Amniotic stem cell (primary cell): Measurements from ENCODE around the gene EEF1AKMT2.
"Not testable (repeated sequence)": the region's sequence is repeated elsewhere in the genome, so short reads cannot be mapped to it uniquely, and the experiment has no call there.

Source experiments
- DNase-seq: peaks from one replicate; lab custom pipeline; 2025; lab: John Stamatoyannopoulos, UW

EEF1AKMT2 gene

DNA sequence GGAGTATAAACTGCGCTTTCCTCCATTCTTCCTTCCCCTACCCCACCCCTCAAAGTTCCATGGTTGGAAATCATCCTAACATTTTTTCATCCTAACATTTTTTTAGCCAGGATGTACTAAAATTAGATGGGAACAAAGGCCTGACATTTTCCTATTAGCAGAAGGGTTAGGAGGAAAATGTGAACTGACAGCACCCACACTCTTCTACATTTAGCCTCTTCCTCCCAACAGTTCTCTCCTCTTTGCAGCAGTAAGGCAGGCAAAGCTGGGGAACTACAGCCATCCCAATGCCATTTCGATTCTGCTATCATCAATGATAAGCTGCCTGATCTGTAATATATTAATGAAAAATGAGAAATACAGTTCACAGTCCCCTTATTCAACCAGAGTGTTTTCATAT lies 36.1 kb downstream of the EEF1AKMT2 start:
- DNase-seq = no peak

DNA sequence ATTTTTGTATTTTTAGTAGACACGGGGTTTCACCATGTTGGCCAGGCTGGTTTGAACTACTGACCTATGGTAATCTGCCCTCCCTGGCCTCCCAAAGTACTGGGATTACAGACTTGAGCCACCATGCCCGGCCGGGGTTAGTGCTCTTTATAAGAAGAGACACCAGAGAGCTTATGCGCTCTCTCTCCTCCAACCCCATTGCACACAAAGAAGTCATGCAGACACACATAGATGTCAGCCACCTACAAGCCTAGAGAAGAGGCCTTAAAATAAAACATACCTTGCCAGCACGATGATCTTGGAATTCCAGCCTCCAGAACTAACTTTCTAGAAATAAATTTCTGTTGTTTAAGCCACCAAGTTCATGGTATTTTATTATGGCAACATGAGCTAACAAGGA lies 37.5 kb downstream of the EEF1AKMT2 start:
- DNase-seq = no peak

DNA sequence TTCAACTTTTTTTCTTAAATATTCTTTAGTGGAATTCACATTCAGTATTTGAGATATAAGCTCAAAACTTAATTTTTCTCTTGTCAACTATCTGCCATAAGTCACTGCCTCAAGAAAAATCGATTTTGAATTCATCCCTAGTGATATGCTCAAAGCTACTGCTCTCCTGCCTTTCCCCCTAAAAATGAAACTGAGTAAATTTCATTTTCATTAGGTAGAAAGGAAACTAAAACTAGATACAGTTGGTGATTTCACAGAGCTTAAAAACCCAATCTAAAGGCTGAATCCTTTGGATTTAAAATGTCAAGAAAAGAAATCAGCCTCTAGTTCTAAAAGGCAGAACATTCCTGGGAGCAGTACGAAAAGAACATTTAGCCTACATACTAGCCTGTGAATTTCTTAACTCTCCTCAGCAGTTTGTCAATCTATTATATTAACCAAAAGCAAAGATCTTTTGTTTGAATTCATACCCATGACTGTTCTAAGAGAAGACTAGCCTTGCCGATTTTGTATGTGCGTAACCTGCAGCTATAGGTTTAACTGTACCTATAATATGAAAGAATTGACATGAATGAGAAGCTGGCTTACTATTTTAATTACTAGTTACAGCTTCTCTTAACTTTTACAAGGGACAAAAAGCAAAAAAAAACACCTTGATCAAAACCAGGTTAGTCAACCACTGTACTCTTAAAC lies 42.6 kb downstream of the EEF1AKMT2 start:
- no peak for DNase-seq

DNA sequence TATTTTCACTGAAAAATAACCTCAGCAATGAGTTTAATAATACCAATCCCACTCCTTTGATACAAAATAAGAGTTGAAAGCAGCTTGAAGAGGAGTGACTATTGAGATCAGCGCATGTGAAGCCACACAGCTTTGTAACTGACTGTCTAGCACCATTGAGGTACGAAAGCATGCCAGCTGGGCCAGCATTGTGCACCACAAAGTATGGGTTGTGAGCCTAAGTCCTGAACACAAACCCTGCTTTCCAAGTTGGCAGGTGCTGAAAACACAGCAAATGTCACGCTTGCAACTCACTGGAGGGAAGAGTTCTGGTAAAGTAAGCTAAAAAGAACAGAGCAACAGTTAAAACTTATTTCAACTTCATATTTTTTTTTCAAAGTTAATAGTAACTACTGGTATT lies 43.5 kb downstream of the EEF1AKMT2 start:
- DNase-seq = no peak

DNA sequence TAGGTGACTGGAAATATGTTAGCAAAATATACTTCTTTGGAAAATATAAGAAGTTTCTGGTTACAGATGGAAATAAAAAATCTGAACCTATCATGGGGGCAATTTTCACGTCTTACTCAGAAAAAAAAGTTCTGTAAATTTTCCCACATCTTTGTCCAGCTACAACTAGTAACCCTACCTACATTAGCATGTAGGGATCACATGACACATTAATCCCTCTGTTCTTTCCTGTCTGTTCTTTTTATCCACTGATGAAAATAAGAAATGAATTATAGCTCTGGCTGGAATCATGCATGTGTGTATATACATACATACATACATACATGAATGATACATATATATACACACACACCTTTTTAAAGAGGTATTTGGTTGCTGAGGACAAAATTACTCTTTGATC lies 43.9 kb downstream of the EEF1AKMT2 start:
- DNase-seq = no peak

DNA sequence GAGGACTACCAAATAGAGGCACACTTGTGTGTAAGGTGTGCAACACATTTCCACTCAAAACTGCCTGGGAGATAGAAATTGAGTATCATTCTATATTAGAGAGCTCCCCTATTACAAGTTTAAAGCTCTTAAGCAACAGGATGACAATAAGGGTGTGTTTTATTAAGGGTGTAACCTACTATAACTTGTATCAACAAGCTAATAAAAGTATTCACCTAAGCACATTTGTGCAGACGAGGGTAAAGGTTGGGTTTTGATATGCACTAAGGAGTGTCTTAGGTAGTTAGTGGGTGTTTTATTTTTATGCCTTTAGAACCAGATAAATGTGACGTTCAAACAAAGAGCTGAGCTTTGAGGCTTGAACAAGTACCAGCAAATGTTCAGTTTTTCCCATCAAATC lies 44.7 kb downstream of the EEF1AKMT2 start:
- no peak for DNase-seq

DNA sequence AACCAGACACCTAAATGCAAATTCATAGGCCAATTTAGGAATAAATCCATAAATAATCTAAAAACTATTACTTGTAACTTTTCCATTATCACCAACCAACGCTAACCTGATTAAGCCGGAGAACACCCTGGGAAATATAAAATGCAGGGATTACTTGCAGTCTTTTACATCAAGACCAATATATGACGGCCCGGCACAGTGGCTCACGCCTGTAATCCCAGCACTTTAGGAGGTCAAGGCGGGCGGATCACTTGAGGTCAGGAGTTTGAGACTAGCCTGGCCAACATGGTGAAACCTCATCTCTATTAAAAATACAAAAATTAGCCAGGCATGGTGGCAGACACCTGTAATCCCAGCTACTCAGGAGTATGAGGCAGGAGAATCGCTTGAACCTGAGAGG lies 45.2 kb downstream of the EEF1AKMT2 start:
- not testable (repeated sequence) for DNase-seq

DNA sequence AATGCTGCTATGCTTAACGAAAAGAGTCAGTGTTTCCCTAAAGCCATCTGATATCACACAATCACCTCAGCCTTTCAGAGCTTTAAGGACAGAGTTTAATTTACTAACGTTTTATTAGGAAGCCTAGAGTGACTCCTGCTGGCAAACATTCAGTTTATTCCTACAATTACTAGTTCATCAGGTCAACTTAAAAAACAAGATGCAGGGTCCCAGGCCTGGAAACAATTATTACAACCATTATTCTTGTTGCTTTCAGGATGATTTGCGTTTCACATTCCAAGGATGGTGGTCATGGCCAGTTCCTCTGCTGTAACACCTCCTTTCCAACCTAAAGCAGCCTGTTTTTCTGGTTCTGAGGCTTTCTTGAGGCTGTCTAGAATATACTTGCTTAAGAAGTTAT lies 46.0 kb downstream of the EEF1AKMT2 start:
- no peak for DNase-seq

DNA sequence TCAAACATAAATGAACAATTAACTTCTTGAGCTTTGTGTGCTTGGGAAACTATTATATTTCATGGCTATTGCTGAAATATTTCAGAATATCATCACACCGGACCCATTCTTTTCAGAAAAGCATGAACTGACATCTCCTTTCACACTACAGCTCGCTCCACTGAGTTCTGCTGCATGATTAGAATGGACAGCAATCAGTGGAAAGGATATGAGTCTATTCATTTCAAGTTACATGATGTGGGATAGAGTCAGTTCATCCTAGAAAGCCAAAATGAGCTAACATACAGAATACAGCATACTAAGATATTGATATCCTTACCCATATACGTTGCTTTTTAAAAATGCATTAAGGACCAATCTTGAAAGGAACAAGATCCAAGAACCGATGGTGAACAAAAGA lies 46.4 kb downstream of the EEF1AKMT2 start:
- no peak for DNase-seq

DNA sequence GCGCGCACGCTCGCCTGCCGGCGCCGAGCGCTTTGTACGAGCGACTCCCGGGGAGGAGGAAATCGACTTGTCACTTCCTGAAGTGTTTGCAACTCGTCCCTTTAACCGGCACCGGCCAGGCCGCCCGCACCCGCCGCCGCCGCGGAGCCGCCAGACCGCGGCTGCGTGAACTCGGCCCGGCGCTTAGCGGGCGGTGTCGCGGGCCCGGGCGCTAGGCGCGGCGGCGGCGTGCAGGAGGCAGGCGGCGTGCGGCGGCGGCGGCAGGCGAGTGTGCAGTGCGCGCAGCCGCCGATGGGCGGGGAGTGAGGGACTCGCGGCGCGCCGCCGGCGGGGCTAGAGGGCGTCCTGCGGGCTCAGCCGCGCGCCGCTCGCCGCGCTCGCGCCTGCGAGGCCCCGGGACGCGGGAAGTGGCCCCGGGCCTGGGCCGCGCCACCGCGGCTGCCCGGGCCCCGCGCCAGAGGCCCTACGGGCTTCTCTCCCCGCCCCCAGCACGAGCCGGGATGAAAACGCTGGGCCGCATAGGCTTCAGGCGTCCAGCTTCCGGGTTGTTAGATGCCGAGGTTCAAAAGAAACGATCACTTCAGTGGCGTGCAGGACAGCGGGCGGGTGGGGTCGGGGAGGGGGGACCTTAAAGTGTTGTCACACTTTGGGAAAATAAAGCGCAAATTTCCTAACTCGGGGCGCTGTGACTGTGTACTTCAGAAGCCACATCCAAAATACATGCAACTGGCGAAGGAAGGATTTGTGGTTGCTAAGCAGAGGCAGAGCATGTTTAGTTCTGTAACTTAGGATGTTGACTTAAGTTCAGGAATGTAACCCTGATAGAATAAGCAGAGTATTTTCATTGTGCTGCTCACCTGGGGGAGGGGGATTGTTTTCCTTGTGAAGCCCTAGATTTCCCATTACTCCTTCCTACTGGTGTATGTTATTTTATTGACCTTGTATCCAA lies 47.3 kb downstream of the EEF1AKMT2 start, which contains the start of gene FAM53B:
Gene FAM53B (minus strand): TSS at position 277 of the 949 bp plus-strand sequence. CDS start 37,665 bp downstream, outside the sequence.
- DNase-seq = peak; percentile 51

DNA sequence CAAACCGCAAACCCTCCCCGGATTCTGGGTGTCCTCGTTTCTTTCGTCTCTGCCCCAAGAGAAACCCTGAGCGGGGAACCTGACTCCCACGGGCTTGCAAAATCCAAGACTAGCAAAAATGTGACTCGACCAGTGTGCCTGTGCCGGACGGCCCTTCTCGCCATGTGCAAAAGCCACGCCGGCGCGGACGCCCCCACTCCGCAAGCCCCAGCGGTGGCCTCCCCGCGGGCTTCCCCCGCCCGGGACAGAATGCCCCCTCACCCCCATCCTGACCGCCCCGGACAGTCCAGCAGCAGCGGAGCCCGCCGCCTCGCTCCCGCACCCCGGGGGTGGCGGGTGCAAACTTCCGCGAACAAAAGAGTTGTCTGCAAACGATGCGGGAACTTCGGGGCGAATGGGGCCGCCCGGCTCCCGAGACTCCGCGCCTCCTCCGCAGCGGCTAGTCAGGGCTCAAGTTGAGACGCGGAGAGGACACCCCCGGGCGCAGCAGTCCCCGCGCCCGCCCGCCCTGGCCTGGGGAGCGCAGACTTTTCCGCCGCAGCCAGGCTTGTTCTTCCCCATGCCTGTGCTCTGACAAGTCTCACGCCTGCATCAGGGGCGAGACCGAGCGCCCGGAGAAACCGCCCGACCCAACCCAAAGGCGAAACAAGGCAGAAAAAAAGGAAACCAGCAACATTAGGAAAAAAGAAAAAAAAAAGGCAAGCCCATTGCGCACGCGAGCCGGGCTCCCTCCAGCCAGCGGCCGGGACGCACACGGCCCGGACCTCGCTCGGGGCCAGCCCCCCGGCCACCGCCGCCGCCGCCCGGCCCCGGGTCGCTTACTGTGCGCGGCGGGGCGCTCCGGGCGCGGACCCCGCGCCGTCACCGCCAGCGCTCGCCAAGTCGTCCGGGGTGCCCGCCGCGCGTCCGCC lies 48.2 kb downstream of the EEF1AKMT2 start:
- no peak for DNase-seq

DNA sequence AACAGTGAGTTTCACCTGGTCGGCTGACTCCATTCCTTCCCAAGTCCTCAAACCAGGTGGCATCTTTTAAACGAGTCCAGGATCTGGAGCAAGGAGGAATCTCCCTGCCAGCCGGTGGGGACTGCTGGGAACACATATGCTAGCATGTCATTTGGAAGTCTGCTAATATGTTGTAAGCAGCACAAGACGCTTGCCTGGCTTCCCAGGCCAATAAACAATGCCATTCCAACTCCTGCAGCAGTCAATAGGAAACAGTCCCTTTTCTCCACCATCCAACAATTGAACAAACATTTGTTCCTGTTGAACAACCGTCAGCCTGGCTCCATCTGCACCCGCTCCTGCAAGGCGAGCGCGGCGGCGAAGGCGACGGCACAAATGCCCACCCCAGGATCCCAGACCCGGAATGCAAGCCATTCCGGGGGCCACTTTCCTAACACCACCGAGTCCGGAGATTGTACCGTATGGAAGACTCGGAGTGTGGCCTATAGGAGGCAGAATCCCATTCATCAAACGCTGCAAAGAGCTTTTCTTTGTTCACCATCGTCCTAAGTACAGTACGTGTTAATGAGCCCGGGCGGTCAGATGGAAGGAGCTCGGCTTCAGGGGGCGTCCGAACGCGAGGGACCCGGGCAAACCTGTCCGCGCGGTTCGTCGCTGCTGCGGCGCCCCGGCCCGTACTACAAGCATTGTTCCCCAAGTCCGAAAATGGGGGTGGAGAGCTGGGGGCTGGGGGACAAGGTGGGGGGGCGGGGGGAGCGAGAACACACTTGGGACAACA lies 49.1 kb downstream of the EEF1AKMT2 start:
- no peak for DNase-seq

DNA sequence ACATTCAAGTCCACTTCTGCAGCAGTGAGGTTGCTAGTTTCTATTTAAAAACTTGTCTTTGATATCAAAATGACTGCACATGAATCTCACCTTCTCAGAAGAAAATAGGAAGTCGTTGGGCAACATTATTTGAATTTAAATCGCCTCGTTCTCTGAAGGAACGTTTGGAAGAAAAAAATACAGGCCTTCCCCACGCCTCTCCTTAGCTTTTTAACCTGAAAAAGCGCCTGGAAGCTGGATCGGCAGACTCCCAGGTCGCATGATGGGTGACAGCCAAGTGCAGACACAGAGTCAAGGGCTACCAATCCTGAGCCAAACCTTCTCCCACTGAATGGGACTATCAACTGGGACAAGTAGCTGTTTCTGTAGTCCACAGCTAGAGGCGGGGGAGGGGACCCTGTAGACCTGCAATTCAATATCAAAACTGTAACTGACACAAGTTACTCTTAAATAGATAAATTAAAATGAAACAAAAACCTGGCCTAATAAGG lies 49.7 kb downstream of the EEF1AKMT2 start:
- no peak for DNase-seq

DNA sequence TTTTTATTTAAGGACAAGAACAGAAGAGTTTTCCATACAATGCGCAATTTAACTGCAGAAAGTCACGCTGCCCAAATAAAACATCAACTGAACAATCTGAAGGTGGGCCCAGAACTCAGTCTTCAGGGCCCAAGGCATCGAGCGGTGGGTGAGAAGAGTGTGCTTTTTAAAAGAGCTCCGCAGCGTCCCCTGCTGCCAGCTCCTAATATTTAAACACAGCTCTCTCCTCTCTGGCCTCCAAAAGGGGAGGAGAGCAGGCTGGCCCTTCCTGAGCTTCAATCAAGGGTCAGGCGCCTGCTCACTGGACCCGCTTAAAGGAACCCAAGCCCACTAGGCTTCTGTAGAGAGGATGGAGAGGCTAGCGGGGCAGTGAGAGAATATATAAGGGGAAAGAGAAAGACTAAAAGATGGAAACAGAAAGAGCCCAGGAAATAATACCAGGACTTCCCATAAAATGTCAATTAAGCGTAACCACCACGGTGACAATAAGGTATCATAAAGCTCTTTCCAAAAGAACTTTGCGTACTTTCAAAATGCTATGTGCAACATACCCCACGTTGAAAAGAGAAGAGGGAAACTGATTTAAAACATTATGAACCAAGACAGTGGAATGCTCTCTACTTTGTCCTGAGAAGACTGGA lies 50.3 kb downstream of the EEF1AKMT2 start:
- peak; percentile 45 for DNase-seq

DNA sequence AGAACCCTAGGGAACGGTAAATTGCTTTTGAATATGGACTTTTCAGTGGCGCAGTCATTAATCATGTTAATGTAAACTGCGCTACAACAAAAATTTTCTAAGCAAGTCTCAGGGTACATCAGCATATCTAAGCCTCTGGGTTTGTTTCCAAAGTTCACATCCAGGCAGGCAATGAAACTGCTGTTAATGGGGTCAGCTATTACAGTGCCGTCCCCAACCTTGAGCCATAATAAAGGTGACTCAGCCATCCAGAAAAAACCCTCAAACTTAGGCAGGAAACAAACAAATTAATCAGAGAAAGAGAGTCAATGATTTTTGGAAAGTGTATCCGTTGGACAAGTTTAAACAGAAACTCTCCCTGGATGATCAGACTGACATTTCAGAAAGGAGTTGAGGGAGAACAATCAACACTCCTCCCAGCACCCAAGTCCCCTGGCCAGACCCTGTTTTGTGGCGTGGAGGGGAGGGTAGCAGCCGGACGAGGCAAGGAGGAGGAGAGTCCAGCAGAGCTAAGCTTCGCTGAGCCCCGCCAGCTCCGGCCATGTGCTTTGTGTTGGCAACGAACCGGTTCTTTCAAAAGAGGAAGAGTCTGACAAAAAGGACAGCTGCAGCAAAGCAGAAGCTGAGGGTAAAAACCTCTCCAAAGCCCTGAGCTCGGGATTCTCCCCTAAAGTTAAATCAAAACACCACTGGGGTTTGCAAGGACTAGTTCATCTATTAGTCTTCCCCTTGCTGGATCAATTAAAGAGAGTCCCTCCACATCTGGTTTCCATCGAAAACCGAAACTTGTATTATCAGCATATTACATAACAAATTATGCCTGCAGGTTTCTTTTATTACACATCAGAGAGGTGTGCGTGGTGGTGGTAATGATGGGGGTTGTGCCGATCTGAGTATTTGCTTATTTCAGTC lies 51.1 kb downstream of the EEF1AKMT2 start:
- DNase-seq = no peak

DNA sequence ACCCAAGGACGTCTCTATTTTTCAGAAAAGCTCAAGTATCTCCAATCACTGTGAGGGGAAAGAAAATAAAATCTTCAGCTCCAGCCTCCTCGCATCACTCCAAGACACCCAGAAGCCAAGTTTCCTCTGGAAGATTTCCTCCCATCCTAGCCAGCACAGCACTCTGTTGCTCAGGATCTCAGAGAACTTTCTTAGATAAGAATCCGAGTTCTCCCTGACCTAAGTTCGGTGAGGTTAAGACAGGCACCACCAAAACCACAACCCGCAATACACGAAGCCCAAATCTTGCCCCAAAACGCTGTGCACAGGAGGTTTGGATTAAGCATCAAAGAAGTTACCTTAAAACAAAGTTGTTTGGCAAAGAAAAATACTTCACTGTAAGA lies 51.7 kb downstream of the EEF1AKMT2 start:
- no peak for DNase-seq

DNA sequence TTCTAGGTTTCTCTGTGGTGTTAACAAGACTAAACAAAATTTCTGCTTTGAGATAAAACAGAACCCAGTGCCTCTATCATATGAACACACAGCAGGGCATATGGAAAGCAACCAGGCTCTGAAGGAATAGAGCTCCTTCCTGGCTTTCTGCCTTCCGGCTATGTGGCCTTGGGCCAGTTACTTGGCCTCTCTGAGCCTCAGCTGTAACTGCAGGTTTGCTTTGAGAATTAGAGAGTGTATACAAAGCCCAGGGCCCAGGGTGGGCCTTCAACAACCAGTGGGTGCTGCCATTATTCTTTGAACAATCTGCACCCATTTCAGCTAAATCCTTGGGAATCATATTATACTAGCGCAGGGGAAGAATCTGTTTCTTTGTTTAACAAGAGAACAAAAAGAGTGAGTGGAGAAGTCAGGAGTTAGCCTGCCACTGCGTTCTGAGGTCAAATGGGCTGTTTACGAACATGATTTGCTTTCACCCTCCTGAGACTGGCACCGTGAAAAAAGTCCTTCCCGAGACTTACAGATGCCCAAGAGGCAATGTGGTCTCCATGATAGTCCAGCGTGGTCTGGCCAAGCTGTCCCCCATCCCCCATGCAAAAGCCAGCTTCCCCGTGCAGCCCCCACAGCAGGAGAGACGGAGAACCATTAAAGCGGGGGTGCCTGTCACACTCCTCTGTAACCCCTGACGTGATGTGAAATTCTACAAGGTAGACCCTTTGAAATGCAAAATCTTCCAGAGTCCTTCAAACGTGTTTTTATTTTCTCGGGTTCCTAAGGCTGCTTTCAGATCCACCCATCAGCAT lies 52.4 kb downstream of the EEF1AKMT2 start:
- no peak for DNase-seq

DNA sequence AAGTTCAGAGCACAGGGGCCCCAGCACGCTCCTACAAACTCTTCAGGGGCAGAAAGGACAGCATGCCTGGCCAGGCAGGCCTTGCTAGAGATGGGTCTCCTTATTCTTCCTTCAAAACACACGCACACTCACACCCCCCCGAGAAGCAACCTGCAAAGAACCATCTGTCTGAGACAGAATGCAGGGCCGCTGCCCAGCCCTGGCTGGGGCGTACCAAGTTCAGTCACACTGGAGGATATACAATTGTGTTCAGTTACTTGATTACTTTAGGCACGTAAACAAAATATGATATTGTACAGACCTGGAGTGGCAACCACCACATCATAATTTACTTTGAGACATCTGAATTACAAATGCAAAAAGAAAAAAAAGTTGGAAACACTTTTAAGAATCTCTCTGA lies 53.2 kb downstream of the EEF1AKMT2 start:
- no peak for DNase-seq

DNA sequence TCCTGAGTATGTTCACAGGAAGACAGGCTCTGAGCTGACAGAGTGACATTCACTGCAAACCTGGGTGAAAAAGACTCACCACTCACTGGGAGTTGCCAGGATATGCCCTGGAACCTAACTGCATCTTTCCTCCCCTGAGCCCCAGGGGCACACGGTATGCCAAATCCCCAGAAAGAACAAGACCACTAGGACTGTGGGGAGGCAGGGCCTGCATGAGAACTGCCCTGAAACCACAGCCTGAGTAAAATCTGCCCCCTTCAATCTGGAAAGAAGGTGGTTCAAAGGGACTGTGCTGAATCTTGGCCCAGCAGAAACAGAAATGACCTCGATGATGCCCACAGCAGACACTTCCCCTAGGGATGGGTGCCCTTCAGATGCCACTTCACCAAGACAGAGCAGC lies 54.0 kb downstream of the EEF1AKMT2 start:
- no peak for DNase-seq
